IMR-90 (cell line): ENCODE measurements around the gene LSMEM2. TPM values are rescaled to one million over a fixed set of nuclear protein-coding genes. Genes with fewer than 3 reads are reported as not detected.

Experiments
- ATAC-seq: fragments of 200-7000 bp; cut with Tn5 transposase; 2 replicates; pipeline ENCODE4 v1.9.1; 2020; ENCODE audit warnings: low read depth, mild to moderate bottlenecking, moderate library complexity
- BruUV-seq: library from RNA; stranded (reverse); fragments of 400-500 nt; replicated peaks from 2 replicates; lab custom pipeline; 2021; lab: Mats Ljungman, UMichigan
- CTCF ChIA-PET: fragments of 300-600 bp; formaldehyde crosslinking; extraction: SDS; loops from one replicate; lab custom pipeline; 2021; ENCODE audit warnings: antibody characterized with exemption; lab: Yijun Ruan, JAX
- POLR2A ChIA-PET: fragments of 300-600 bp; sonication (Branson Sonifier 250); formaldehyde crosslinking; loops from one replicate; lab custom pipeline; 2022; ENCODE audit warnings: antibody characterized with exemption; ENCODE audit not compliant: unreplicated experiment; lab: Charles Lee
- DNase-seq: peaks from one replicate; pipeline ENCODE4 v3.0.0; 2013
- H2AFZ ChIP-seq: replicated peaks from 2 replicates; pipeline ENCODE3; 2013; ENCODE audit warnings: low read length, mild to moderate bottlenecking; ENCODE audit not compliant: poor library complexity
- H2AK5ac ChIP-seq: 2 replicates; pipeline ENCODE4 v1.6.1; 2013; ENCODE audit warnings: low read depth, low read length, inconsistent platforms
- H2AK9ac ChIP-seq: replicated peaks from 2 replicates; pipeline ENCODE3; 2013; ENCODE audit warnings: mild to moderate bottlenecking, low read depth, low read length, moderate library complexity; ENCODE audit not compliant: poor library complexity
- H2BK120ac ChIP-seq: 2 replicates; pipeline ENCODE4 v1.6.1; 2013; ENCODE audit warnings: low read depth, low read length, inconsistent platforms
- H2BK15ac ChIP-seq: 3 replicates; pipeline ENCODE4 v1.6.1; 2013; ENCODE audit warnings: low read depth, low read length, inconsistent platforms
- H2BK20ac ChIP-seq: 2 replicates; pipeline ENCODE4 v1.6.1; 2013; ENCODE audit warnings: low read depth, mild to moderate bottlenecking, inconsistent platforms, low read length, moderate library complexity
- H2BK5ac ChIP-seq: 2 replicates; pipeline ENCODE4 v1.6.1; 2013; ENCODE audit warnings: mild to moderate bottlenecking, low read depth, low read length, inconsistent platforms; ENCODE audit not compliant: poor library complexity, severe bottlenecking
- H3K14ac ChIP-seq: replicated peaks from 2 replicates; pipeline ENCODE4 v1.6.1; 2013; ENCODE audit warnings: low read depth, low read length, inconsistent platforms
- H3K18ac ChIP-seq: 2 replicates; pipeline ENCODE4 v1.6.1; 2013; ENCODE audit warnings: low read depth, low read length, control low read depth
- H3K23ac ChIP-seq: 2 replicates; pipeline ENCODE4 v1.6.1; 2013; ENCODE audit warnings: low read depth, low read length, inconsistent platforms
- H3K27ac ChIP-seq: 2 replicates; pipeline ENCODE4 v1.5.1; 2013; ENCODE audit warnings: mild to moderate bottlenecking, control low read depth, low read length; ENCODE audit not compliant: insufficient read depth
- H3K27me3 ChIP-seq: 2 replicates; pipeline ENCODE4 v1.6.1; 2013; ENCODE audit warnings: low read length; ENCODE audit not compliant: control insufficient read depth, insufficient read depth
- H3K36me3 ChIP-seq: 2 replicates; pipeline ENCODE4 v1.6.1; 2013; ENCODE audit warnings: low read length, mixed read lengths; ENCODE audit not compliant: control insufficient read depth, insufficient read depth
- H3K4ac ChIP-seq: 2 replicates; pipeline ENCODE4 v1.6.1; 2013; ENCODE audit warnings: low read depth, low read length, inconsistent platforms
- H3K4me1 ChIP-seq: 2 replicates; pipeline ENCODE4 v1.6.1; 2013; ENCODE audit warnings: low read length, mixed read lengths; ENCODE audit not compliant: control insufficient read depth, insufficient read depth
- H3K4me2 ChIP-seq: 2 replicates; pipeline ENCODE4 v1.6.1; 2013; ENCODE audit warnings: low read depth, mild to moderate bottlenecking, control low read depth, low read length, moderate library complexity
- H3K4me3 ChIP-seq: 2 replicates; pipeline ENCODE4 v1.5.1; 2013; ENCODE audit warnings: low read depth, mild to moderate bottlenecking, control low read depth, low read length, moderate library complexity; ENCODE audit not compliant: insufficient read depth
- H3K56ac ChIP-seq: 2 replicates; pipeline ENCODE4 v1.6.1; 2013; ENCODE audit warnings: low read length, inconsistent platforms; ENCODE audit not compliant: insufficient read depth; ENCODE audit errors: extremely low read depth
- H3K79me1 ChIP-seq, 2 experiments: 2 replicates each; pipeline ENCODE4 v1.6.1; 2013; ENCODE audit warnings: low read length in 2 of 2, inconsistent platforms in 1 of 2, low read depth in 1 of 2
- H3K9ac ChIP-seq: 2 replicates; pipeline ENCODE4 v1.6.1; 2013; ENCODE audit warnings: low read depth, low read length, control low read depth
- H3K9me1 ChIP-seq: 2 replicates; pipeline ENCODE4 v1.6.1; 2013; ENCODE audit warnings: low read length, inconsistent platforms; ENCODE audit not compliant: insufficient read depth
- H3K9me3 ChIP-seq: 2 replicates; pipeline ENCODE4 v1.6.1; 2013; ENCODE audit warnings: low read length; ENCODE audit not compliant: control insufficient read depth, insufficient read depth
- H4K20me1 ChIP-seq: 2 replicates; pipeline ENCODE4 v1.6.1; 2013; ENCODE audit warnings: low read length, inconsistent platforms; ENCODE audit not compliant: insufficient read depth
- H4K5ac ChIP-seq: 2 replicates; pipeline ENCODE4 v1.6.1; 2013; ENCODE audit warnings: mild to moderate bottlenecking, low read depth, low read length, control low read depth
- H4K8ac ChIP-seq, 2 experiments: 2 replicates each; pipeline ENCODE4 v1.6.1; 2013; ENCODE audit warnings: low read depth in 2 of 2, low read length in 2 of 2, control low read depth in 1 of 2, inconsistent platforms in 1 of 2
- H4K91ac ChIP-seq: 2 replicates; pipeline ENCODE4 v1.6.1; 2013; ENCODE audit warnings: low read depth, low read length, inconsistent platforms; ENCODE audit not compliant: insufficient read depth
- CHD1 ChIP-seq: IDR thresholded peaks from 2 replicates; pipeline ENCODE4 v1.6.1; 2012; ENCODE audit warnings: low read depth, low read length, improper control_type of control experiment
- MAZ ChIP-seq: IDR thresholded peaks from 2 replicates; pipeline ENCODE4 v1.6.1; 2012; ENCODE audit warnings: low read depth, mild to moderate bottlenecking, low read length, improper control_type of control experiment, moderate library complexity, borderline replicate concordance
- POLR2A ChIP-seq: IDR thresholded peaks from 2 replicates; pipeline ENCODE4 v1.6.1; 2012; ENCODE audit warnings: mild to moderate bottlenecking, low read depth, low read length
- WGBS, 2 experiments: methylation state at CpG; one replicate each; pipeline versions ENCODE4 v1.1.5 to v1.1.7; 2013; ENCODE audit warnings: missing lambda C conversion rate in 2 of 2; ENCODE audit not compliant: insufficient read length in 1 of 2; ENCODE audit errors: extremely low coverage in 2 of 2; 5-methylcytosine and 5-hydroxymethylcytosine counted together
- dilution Hi-C: fragments of 300-500 bp; cut with HindIII; formaldehyde crosslinking; loops from one replicate; pipeline ENCODE4 v1.14.3; 2018; ENCODE audit warnings: low sequenced_read_pairs; ENCODE audit not compliant: unreplicated experiment
- in situ Hi-C: fragments of 300-500 bp; cut with MboI; formaldehyde crosslinking; loops from 3 replicates; pipeline ENCODE4 v1.14.3; 2019; ENCODE audit warnings: low sequenced_read_pairs, inconsistent platforms, mixed read lengths
- intact Hi-C: fragments of 100-400 bp; cut with micrococcal nuclease; formaldehyde crosslinking; loops from 2 replicates; pipeline ENCODE4 v1.10.0; 2022
- polyA plus RNA-seq, 3 experiments: library from polyadenylated mRNA; depleted of rRNA; stranded (reverse); fragments of >200 nt; gene quantifications; 2 replicates each; pipeline ENCODE4 v1.2.3, GENCODE V29; 2012; ENCODE audit warnings: low replicate concordance in 1 of 3
- total RNA-seq: library from RNA; depleted of rRNA; stranded (reverse); fragments of >200 nt; gene quantifications from 2 replicates; pipeline ENCODE4 v1.2.3, GENCODE V29; 2012
- TF ChIP-seq, protein P1 (sequence below): fragments of 150-350 bp; IDR thresholded peaks from 2 replicates; pipeline ENCODE4 v1.6.1; 2016; ENCODE audit warnings: low read depth, mild to moderate bottlenecking, low read length, moderate library complexity, borderline replicate concordance

The LSMEM2 gene
- total and polyA plus RNA-seq, 2 of the 4 experiments (the other 2 are of a cell fraction), result under 0.01 TPM; not detected in 1

DNA sequence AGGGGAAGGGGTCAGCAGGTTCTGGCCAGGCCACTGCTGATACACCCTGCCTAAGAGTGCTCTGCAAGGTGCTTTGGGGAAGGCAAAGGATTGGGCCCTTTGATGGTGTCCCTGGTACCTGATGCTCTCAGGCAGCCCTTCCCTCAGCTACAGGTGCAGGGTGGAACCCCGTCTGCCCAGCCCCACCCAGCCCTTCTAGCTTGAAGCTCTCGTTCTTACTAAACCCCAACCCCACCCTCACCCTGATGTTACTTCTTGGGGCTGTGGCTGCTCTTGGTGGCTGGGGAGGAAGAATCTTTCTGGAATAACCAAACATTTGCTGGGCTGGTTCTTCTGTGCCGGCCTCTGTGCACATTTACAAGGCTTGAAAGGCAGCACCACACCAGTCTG lies 36.5 kb upstream of the LSMEM2 start:
- BruUV-seq, result no TSS peak
- Histone ChIP-seq H2AK9ac (peak overlapping the region; percentile 63), H2BK15ac (no peak overlapping the region), H3K56ac (no peak overlapping the region), H4K91ac (no peak overlapping the region), H2BK20ac (no peak overlapping the region), H3K23ac (0 out of 2 replicates have a peak overlapping the region, but pooled peaks have one; percentile 8), H3K9me3 (no peaks in the 10 kb centered on the region), H4K5ac (no peak overlapping the region), H2BK120ac (no peak overlapping the region), H3K27me3 (no peaks in the 10 kb centered on the region), H3K4ac (no peak overlapping the region), H4K20me1 (peaks cover 86% of the 10 kb centered on the region), H3K9ac (no peak overlapping the region), H3K4me2 (no peak overlapping the region), H3K4me1 (peaks cover 54% of the 10 kb centered on the region), H2AFZ (no peak overlapping the region), H3K36me3 (peaks cover 25% of the 10 kb centered on the region), H3K14ac (no peak overlapping the region), H3K4me3 (no peak overlapping the region), H3K79me1 (peaks cover 4 to 81% of the 10 kb centered on the region in 2 experiments; a peak in 3 of 4 replicates), H3K9me1 (peaks cover 10% of the 10 kb centered on the region), H2BK5ac (peak overlapping the region; percentile 12), H2AK5ac (no peak overlapping the region; the same call in 1 of the 2 replicates), H4K8ac (peak overlapping the region in 1 of 2 experiments; percentile 20; a peak in 1 of 4 replicates), H3K18ac (no peak overlapping the region), H3K27ac (no peak overlapping the region; the same call in 1 of the 2 replicates)
- POLR2A ChIA-PET, result no interaction called here
- ATAC-seq, result no peak
- TF ChIP-seq, protein P1, sequence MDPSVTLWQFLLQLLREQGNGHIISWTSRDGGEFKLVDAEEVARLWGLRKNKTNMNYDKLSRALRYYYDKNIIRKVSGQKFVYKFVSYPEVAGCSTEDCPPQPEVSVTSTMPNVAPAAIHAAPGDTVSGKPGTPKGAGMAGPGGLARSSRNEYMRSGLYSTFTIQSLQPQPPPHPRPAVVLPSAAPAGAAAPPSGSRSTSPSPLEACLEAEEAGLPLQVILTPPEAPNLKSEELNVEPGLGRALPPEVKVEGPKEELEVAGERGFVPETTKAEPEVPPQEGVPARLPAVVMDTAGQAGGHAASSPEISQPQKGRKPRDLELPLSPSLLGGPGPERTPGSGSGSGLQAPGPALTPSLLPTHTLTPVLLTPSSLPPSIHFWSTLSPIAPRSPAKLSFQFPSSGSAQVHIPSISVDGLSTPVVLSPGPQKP, result no peak
- TF ChIP-seq CHD1, result no peak
- TF ChIP-seq MAZ, result no peak
- no peak for TF ChIP-seq POLR2A
- WGBS, 2 experiments, result no CpG with 5 or more reads among the region's 3 CpGs
- intact Hi-C loops (no loop called here), dilution Hi-C loops (no loop called here), in situ Hi-C loops (no loop called here)
- CTCF ChIA-PET, result no interaction called here
- no peak for DNase-seq
